LNCaP clone FGC (cell line): ENCODE measurements around the gene FIBIN.
"Not testable (repeated sequence)": the region's sequence is repeated elsewhere in the genome, so short reads cannot be mapped to it uniquely, and the experiment has no call there.

ENCODE experiments used
- DNase-seq: peaks from one replicate; pipeline ENCODE4 v3.0.0-alpha.2; 2011; ENCODE audit warnings: low read depth
- H3K4me3 ChIP-seq: 2 replicates; pipeline ENCODE4 v1.5.1; 2011; ENCODE audit warnings: mild to moderate bottlenecking, low read depth, low read length, control low read depth
- TF ChIP-seq, protein P1 (sequence below): IDR thresholded peaks from 2 replicates; pipeline ENCODE4 v1.5.1; 2012; ENCODE audit warnings: mild to moderate bottlenecking; ENCODE audit not compliant: control insufficient read depth, insufficient read depth; ENCODE audit errors: extremely low read depth

FIBIN gene

GRCh38 chr11:26963764-26964163 lies 30.1 kb upstream of the FIBIN start:
- TF ChIP-seq, protein P1, sequence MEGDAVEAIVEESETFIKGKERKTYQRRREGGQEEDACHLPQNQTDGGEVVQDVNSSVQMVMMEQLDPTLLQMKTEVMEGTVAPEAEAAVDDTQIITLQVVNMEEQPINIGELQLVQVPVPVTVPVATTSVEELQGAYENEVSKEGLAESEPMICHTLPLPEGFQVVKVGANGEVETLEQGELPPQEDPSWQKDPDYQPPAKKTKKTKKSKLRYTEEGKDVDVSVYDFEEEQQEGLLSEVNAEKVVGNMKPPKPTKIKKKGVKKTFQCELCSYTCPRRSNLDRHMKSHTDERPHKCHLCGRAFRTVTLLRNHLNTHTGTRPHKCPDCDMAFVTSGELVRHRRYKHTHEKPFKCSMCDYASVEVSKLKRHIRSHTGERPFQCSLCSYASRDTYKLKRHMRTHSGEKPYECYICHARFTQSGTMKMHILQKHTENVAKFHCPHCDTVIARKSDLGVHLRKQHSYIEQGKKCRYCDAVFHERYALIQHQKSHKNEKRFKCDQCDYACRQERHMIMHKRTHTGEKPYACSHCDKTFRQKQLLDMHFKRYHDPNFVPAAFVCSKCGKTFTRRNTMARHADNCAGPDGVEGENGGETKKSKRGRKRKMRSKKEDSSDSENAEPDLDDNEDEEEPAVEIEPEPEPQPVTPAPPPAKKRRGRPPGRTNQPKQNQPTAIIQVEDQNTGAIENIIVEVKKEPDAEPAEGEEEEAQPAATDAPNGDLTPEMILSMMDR: no peak
- H3K4me3 ChIP-seq: no peak overlapping the region
- DNase-seq: no peak

GRCh38 chr11:26964339-26964738 lies 29.6 kb upstream of the FIBIN start:
- H3K4me3 ChIP-seq: no peak overlapping the region
- DNase-seq: no peak
- TF ChIP-seq, protein P1: no peak

DNA sequence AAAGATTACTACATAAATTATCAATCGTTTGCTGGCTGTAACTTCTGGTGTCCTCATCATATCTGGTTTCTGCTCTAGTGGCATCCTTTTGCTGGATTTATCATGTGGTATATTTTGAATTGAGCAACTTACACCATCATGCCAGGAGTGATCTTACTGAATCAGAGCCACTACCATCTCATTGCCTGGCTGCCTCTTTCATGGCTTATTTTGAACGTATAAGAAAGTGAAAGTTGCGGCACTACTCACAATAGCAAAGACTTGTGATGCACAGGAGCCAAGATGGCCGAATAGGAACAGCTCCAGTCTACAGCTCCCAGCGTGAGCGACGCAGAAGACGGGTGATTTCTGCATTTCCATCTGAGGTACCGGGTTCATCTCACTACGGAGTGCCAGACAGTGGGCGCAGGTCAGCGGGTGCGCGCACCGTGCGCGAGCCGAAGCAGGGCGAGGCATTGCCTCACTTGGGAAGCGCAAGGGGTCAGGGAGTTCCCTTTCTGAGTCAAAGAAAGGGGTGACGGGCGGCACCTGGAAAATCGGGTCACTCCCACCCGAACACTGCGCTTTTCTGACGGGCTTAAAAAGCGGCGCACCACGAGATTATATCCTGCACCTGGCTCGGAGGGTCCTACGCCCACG lies 28.9 kb upstream of the FIBIN start:
- H3K4me3 ChIP-seq: not testable (repeated sequence)

GRCh38 chr11:26971961-26972360 lies 22.0 kb upstream of the FIBIN start:
- TF ChIP-seq, protein P1: no peak
- DNase-seq: no peak
- H3K4me3 ChIP-seq: no peak overlapping the region

More for the DNA sequence above, 28.9 kb upstream of the FIBIN start:
- not testable (repeated sequence) for DNase-seq

- H3K4me3 ChIP-seq: no peak overlapping the region
- DNase-seq: no peak
- TF ChIP-seq, protein P1: no peak
These were observed 19.7 kb upstream of the FIBIN start for GRCh38 chr11:26974069-26974783.

DNA sequence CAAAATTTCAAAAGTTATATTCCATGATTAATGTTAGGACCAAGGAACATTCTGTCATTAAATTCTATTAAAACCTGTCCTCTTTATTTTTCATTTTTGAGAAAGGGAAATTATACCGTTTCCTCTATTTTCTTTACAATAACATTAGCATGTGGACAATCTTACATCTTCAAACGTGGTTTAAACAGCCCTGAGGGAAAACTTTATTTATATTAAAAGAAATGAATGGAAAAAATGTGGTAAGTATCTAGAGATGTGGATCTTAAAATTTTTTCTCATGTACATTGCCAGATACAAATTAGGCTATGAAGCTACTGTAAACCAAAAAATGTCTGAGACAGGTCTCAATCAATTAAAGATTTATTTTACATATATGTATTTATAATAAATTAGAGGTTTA lies 18.9 kb upstream of the FIBIN start:
- TF ChIP-seq, protein P1: no peak
- no peak overlapping the region for H3K4me3 ChIP-seq
- DNase-seq: no peak

DNA sequence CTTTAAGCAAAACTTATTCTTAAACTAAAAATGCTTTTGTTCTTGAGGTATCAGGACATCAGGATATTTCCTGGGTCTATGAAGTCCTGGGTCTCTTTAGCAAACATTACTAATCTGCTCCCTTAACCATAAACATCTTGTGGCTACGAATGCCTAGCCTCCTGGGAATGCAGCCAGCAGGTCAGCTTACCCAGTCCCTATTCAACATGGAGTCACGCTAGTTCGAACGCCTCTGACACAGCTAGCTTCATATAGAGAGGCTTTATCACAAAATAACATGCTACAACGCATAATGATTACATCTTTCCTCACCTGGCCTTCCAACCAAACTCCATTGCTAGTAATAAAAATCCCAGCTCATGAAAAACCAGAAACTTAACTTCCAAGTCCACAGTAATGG lies 17.5 kb upstream of the FIBIN start:
- TF ChIP-seq, protein P1: no peak
- no peak overlapping the region for H3K4me3 ChIP-seq
- no peak for DNase-seq

- DNase-seq, H3K4me3 ChIP-seq: not testable (repeated sequence)
These were observed 16.7 kb upstream of the FIBIN start for GRCh38 chr11:26977209-26977608.
